Measurements from ENCODE around the gene TCF21.
A peak's percentile ranks its signal among the peaks of the same experiment; 100 is the strongest.

Gene TCF21

GRCh38 chr6:133877116-133877515 is 11.8 kb upstream of the TCF21 start:
- Mint-ChIP-seq H3K27me3 (peaks cover 35% of the 10 kb centered on the region), H3K36me3 (no peaks in the 10 kb centered on the region), H3K4me1 (no peaks in the 10 kb centered on the region), H3K4me3 (no peak overlapping the region), H3K27ac (no peak overlapping the region), H3K9me3 (no peaks in the 10 kb centered on the region)
- ATAC-seq, result no peak

DNA sequence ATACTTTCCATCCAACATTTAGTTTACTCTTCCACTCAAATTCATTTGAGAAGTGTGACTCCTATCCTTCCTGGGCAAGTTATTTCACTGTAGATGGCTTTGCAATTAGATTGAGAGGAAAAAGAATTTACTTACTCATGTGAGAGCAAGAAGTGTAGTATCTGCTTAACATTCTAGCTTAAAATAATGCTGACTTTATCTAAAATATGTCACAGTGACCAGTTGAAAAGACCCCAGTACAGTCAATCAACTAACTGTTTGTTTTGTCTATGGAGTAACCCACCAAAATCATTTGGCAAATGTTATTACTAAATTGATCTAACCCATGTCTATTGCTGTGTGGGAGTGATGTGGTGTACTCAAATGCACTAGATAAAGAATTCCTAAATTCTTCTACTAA is 8.9 kb upstream of the TCF21 start:
- H3K4me3 Mint-ChIP-seq, result no peak overlapping the region
- H3K36me3 Mint-ChIP-seq, result no peaks in the 10 kb centered on the region
- no peaks in the 10 kb centered on the region for H3K4me1 Mint-ChIP-seq
- peaks cover 37% of the 10 kb centered on the region for H3K27me3 Mint-ChIP-seq
- H3K9me3 Mint-ChIP-seq, result no peaks in the 10 kb centered on the region
- no peak overlapping the region for H3K27ac Mint-ChIP-seq
- no peak for ATAC-seq

- no peaks in the 10 kb centered on the region for H3K9me3 Mint-ChIP-seq
- no peaks in the 10 kb centered on the region for H3K4me1 Mint-ChIP-seq
- H3K27me3 Mint-ChIP-seq, result peaks cover 37% of the 10 kb centered on the region
- no peak overlapping the region for H3K27ac Mint-ChIP-seq
- no peak overlapping the region for H3K4me3 Mint-ChIP-seq
- no peaks in the 10 kb centered on the region for H3K36me3 Mint-ChIP-seq
- ATAC-seq, result no peak
Measured at GRCh38 chr6:133880896-133881295, 8.0 kb upstream of the TCF21 start.

- no peak overlapping the region for H3K27ac Mint-ChIP-seq
- ATAC-seq, result no peak
- no peak overlapping the region for H3K4me3 Mint-ChIP-seq
- no peaks in the 10 kb centered on the region for H3K9me3 Mint-ChIP-seq
- H3K36me3 Mint-ChIP-seq, result no peaks in the 10 kb centered on the region
- H3K27me3 Mint-ChIP-seq, result peaks cover 69% of the 10 kb centered on the region
- peaks cover 20% of the 10 kb centered on the region for H3K4me1 Mint-ChIP-seq
Measured at GRCh38 chr6:133886104-133886775, 2.7 kb upstream of the TCF21 start.

- no peak overlapping the region for H3K27ac Mint-ChIP-seq
- H3K27me3 Mint-ChIP-seq, result peaks cover 78% of the 10 kb centered on the region
- H3K4me3 Mint-ChIP-seq, result no peak overlapping the region
- no peak for ATAC-seq
- peaks cover 29% of the 10 kb centered on the region for H3K4me1 Mint-ChIP-seq
- no peaks in the 10 kb centered on the region for H3K36me3 Mint-ChIP-seq
- no peaks in the 10 kb centered on the region for H3K9me3 Mint-ChIP-seq
Measured at GRCh38 chr6:133887156-133887879, 1.6 kb upstream of the TCF21 start.

GRCh38 chr6:133887880-133888230 is 1.1 kb upstream of the TCF21 start:
- Mint-ChIP-seq H3K4me1 (peaks cover 31% of the 10 kb centered on the region), H3K27me3 (peaks cover 81% of the 10 kb centered on the region), H3K36me3 (no peaks in the 10 kb centered on the region), H3K4me3 (no peak overlapping the region), H3K27ac (no peak overlapping the region), H3K9me3 (no peaks in the 10 kb centered on the region)
- ATAC-seq, result no peak

DNA sequence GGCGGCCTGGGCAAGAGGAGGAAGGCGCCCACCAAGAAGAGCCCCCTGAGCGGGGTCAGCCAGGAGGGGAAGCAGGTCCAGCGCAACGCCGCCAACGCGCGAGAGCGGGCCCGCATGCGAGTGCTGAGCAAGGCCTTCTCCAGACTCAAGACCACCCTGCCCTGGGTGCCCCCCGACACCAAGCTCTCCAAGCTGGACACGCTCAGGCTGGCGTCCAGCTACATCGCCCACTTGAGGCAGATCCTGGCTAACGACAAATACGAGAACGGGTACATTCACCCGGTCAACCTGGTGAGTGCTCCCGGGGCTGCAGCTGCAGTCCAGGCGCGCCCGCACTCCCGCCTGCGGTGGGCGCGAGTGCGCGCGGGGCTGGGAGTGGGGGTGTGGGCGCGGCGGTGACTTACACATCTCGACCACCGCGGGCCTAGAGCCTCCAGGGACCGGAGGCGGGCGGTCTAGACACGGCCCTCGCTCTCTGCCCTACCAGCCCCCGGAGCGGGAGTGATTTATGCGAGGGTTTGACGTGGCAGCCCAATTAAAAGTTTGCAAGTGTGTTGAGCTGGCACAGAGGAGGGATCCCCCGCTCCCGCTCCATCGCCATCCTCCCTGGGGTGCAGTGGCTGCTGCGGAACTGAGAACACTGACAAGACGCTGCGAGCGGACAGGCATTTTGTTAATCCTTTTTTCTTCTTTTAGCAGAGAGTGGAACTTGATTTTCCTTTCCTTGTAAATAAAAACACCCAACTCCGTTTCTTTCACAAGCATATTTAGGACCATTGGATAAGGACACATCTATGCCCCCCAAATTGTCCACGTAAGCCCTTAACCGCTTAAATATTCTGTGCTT is 867 bp downstream of the TCF21 start:
- ATAC-seq, result peak; percentile 31
- Mint-ChIP-seq H3K27me3 (peaks cover 86% of the 10 kb centered on the region), H3K4me3 (peak overlapping the region; percentile 49), H3K27ac (no peak overlapping the region), H3K9me3 (peaks cover 2% of the 10 kb centered on the region), H3K4me1 (peaks cover 40% of the 10 kb centered on the region), H3K36me3 (no peaks in the 10 kb centered on the region)

- ATAC-seq, result no peak
- H3K9me3 Mint-ChIP-seq, result peaks cover 2% of the 10 kb centered on the region
- peaks cover 86% of the 10 kb centered on the region for H3K27me3 Mint-ChIP-seq
- H3K27ac Mint-ChIP-seq, result no peak overlapping the region
- H3K4me3 Mint-ChIP-seq, result peak overlapping the region; percentile 71
- no peaks in the 10 kb centered on the region for H3K36me3 Mint-ChIP-seq
- H3K4me1 Mint-ChIP-seq, result peaks cover 40% of the 10 kb centered on the region
Measured at GRCh38 chr6:133890711-133891148, 1.8 kb downstream of the TCF21 start.

DNA sequence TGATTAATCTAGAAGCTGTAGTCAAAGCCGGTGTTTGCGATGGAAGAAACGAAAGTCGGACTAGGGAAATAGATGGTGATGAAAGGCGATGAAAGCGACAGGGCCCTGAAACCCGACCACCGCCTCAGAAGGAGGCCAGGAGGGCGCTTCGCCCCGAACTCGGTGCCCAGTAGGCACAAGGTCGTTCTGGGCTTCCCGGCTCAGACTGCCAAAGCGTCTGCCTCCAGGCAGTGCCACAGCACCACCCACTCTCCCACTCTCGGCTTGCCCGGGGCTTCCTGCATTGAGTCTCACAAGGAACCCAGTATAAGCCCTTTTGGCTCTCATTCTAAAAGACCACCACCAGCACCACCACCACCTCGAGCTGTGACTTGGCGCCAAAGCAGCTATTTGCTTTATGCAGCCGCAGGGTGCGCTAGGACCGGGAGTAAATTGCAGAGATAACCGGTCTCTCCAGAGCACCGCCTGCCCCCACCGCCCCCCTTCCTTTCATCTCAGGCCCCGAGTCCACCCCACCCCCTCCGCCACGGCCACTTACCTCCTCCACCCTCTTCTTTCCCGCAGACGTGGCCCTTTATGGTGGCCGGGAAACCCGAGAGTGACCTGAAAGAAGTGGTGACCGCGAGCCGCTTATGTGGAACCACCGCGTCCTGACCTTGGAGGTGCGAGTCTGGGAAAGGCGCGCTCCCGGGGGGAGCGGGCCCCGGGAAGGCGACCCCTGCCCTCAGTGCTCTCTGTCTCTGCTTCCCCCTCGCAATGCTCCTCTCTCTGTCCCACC is 2.4 kb downstream of the TCF21 start:
- H3K4me1 Mint-ChIP-seq, result peaks cover 40% of the 10 kb centered on the region
- peaks cover 90% of the 10 kb centered on the region for H3K27me3 Mint-ChIP-seq
- H3K9me3 Mint-ChIP-seq, result peaks cover 2% of the 10 kb centered on the region
- H3K27ac Mint-ChIP-seq, result no peak overlapping the region
- H3K4me3 Mint-ChIP-seq, result peak overlapping the region; percentile 71
- no peak for ATAC-seq
- H3K36me3 Mint-ChIP-seq, result no peaks in the 10 kb centered on the region

DNA sequence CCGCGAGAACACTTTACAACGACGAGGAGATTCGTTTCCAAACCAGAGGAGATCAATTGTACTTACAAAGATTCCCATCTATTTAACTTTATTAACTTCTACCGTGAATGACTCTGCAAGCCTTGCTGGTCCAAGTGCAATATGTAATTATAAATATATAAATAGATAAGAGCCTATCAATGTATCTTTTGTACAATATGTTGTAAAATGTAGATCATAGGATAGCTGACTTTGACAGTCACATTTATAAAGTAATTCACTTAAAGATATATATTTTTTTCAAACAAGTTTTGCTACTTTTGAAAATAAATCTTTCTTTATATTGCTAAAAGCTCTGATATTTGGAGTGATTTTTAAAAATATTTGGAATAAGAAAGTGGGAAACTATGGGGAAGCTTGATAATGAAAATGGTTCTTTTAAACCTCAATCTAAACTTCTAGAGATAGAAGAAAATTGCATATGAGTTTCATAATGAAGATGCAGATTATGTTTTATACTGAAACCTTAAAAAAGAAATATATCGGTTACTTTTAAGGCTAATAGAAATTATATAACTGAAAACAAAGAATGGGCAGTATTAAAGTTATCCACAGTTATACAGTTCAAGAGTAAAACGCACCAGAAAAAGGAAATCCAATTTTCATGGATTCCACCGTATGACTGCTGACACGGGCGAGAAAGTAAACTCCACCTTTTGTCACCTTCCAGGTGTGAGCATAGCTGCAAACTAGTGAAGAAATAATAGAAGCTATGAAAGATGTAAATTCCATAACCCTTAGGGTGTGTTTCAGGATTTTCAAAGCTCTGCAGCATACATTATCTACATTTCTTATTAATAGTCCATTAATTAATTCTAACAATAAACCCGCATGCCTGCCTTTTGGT is 3.3 kb downstream of the TCF21 start:
- H3K4me1 Mint-ChIP-seq, result peaks cover 40% of the 10 kb centered on the region
- H3K4me3 Mint-ChIP-seq, result peak overlapping the region; percentile 71

DNA sequence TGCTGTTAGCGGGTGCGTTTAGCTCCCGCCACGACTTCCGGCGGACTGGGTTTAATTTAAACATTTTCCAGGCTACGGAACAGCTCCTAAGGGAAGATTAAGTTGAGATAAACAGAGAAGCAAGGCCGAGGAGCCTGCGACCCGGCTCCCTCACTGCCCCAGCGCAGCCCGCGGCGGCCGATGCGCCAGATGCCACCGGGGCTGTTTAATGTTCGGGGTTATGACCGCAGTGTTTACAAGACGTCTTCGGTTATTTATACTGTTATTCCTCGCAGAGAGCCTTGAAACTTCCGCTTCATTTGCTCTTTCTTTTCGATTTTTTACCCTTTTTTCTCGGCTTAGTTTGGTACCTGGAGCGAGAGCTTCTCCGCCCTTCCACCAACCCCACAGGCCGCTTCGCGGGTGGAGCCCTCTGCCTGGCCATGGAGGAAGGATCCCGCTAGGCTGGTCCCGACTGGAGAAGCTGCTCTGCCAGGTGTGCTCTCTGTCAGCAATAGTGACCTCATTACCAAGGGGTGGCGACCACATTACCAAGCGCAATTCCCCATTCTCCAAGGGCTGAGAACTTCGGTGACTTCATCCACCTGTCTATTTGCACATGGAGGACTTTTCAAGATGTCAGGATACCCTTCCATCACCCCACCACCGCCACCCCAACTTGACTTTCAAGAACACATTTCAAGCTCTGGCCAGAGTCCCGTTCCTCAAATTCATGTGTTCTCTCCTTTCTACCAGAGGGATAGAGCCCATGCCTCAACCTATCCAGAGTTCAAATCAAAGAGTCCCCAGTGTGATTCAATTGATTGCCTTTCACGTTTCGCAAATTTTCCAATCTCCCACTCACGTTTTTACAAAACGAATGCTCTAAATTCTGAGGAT is 4.1 kb downstream of the TCF21 start:
- Mint-ChIP-seq H3K27me3 (peaks cover 94% of the 10 kb centered on the region), H3K36me3 (no peaks in the 10 kb centered on the region), H3K27ac (no peak overlapping the region), H3K4me1 (peaks cover 40% of the 10 kb centered on the region), H3K4me3 (peak overlapping the region; percentile 19), H3K9me3 (peaks cover 2% of the 10 kb centered on the region)
- no peak for ATAC-seq

More for the DNA sequence above, 3.3 kb downstream of the TCF21 start:
- Mint-ChIP-seq H3K9me3 (peaks cover 2% of the 10 kb centered on the region), H3K27me3 (peaks cover 93% of the 10 kb centered on the region), H3K36me3 (no peaks in the 10 kb centered on the region), H3K27ac (no peak overlapping the region)
- ATAC-seq, result no peak

- Mint-ChIP-seq H3K4me1 (peaks cover 33% of the 10 kb centered on the region), H3K9me3 (peaks cover 2% of the 10 kb centered on the region), H3K4me3 (no peak overlapping the region), H3K27me3 (peaks cover 85% of the 10 kb centered on the region), H3K36me3 (no peaks in the 10 kb centered on the region), H3K27ac (no peak overlapping the region)
- ATAC-seq, result no peak
Measured at GRCh38 chr6:133893946-133894345, 5.0 kb downstream of the TCF21 start.

- no peak overlapping the region for H3K4me3 Mint-ChIP-seq
- H3K9me3 Mint-ChIP-seq, result peaks cover 2% of the 10 kb centered on the region
- no peaks in the 10 kb centered on the region for H3K36me3 Mint-ChIP-seq
- ATAC-seq, result no peak
- H3K27ac Mint-ChIP-seq, result no peak overlapping the region
- H3K27me3 Mint-ChIP-seq, result peaks cover 81% of the 10 kb centered on the region
- H3K4me1 Mint-ChIP-seq, result peaks cover 28% of the 10 kb centered on the region
Measured at GRCh38 chr6:133894369-133894768, 5.5 kb downstream of the TCF21 start.
